ENCODE measurements around the gene IL1A.

IL1A gene

GRCh38 chr2:112821142-112821541 lies 36.8 kb upstream of the IL1A start:
- no peaks in the 10 kb centered on the region for H3K9me3 ChIP-seq (ENCODE audit: low read length)
- TF ChIP-seq CTCF (IDR thresholded peaks at IDR 0.05; ENCODE audit: low read length) (no peak), EZH2 (IDR thresholded peaks at IDR 0.05; ENCODE audit: borderline replicate concordance, low read length) (no peak)
- H3K9ac ChIP-seq (ENCODE audit: low read length): no peak overlapping the region
- H3K36me3 ChIP-seq (ENCODE audit: insufficient read depth, low read length): no peaks in the 10 kb centered on the region
- H3K27me3 ChIP-seq (ENCODE audit: insufficient read depth, low read length): no peaks in the 10 kb centered on the region
- H3K79me2 ChIP-seq (ENCODE audit: insufficient read depth, low read length): no peaks in the 10 kb centered on the region
- H3K4me1 ChIP-seq (ENCODE audit: insufficient read depth, low read length, severe bottlenecking): no peaks in the 10 kb centered on the region
- no peak overlapping the region for H3K27ac ChIP-seq (ENCODE audit: low read depth, low read length, poor library complexity, severe bottlenecking)
- H2AFZ ChIP-seq (ENCODE audit: low read length): no peak overlapping the region
- H3K9me2 ChIP-seq (ENCODE audit: low read depth, low read length): no peaks in the 10 kb centered on the region
- H3K4me2 ChIP-seq (ENCODE audit: low read length): no peak overlapping the region
- no peak overlapping the region for H3K4me3 ChIP-seq (ENCODE audit: low read depth, low read length, poor library complexity, severe bottlenecking)
- H4K20me1 ChIP-seq (ENCODE audit: insufficient read depth, low read length): no peaks in the 10 kb centered on the region
- no peaks in the 10 kb centered on the region for H3F3A ChIP-seq (ENCODE audit: insufficient read depth, low read length)

GRCh38 chr2:112820343-112820742 lies 36.0 kb upstream of the IL1A start:
- no peaks in the 10 kb centered on the region for H3K36me3 ChIP-seq (ENCODE audit: insufficient read depth, low read length)
- H3K9me3 ChIP-seq (ENCODE audit: low read length): no peaks in the 10 kb centered on the region
- H3K4me1 ChIP-seq (ENCODE audit: insufficient read depth, low read length, severe bottlenecking): no peaks in the 10 kb centered on the region
- TF ChIP-seq EZH2 (IDR thresholded peaks at IDR 0.05; ENCODE audit: borderline replicate concordance, low read length): no peak
- H3K27ac ChIP-seq (ENCODE audit: low read depth, low read length, poor library complexity, severe bottlenecking): no peak overlapping the region
- no peaks in the 10 kb centered on the region for H3K9me2 ChIP-seq (ENCODE audit: low read depth, low read length)
- no peak overlapping the region for H2AFZ ChIP-seq (ENCODE audit: low read length)
- no peaks in the 10 kb centered on the region for H3K27me3 ChIP-seq (ENCODE audit: insufficient read depth, low read length)
- H3K79me2 ChIP-seq (ENCODE audit: insufficient read depth, low read length): no peaks in the 10 kb centered on the region
- no peak overlapping the region for H3K9ac ChIP-seq (ENCODE audit: low read length)
- H3K4me2 ChIP-seq (ENCODE audit: low read length): no peak overlapping the region
- no peaks in the 10 kb centered on the region for H3F3A ChIP-seq (ENCODE audit: insufficient read depth, low read length)
- H4K20me1 ChIP-seq (ENCODE audit: insufficient read depth, low read length): no peaks in the 10 kb centered on the region
- no peak overlapping the region for H3K4me3 ChIP-seq (ENCODE audit: low read depth, low read length, poor library complexity, severe bottlenecking)

- no peaks in the 10 kb centered on the region for H3K9me2 ChIP-seq (ENCODE audit: low read depth, low read length)
- no peaks in the 10 kb centered on the region for H3K9me3 ChIP-seq (ENCODE audit: low read length)
- no peaks in the 10 kb centered on the region for H4K20me1 ChIP-seq (ENCODE audit: insufficient read depth, low read length)
- no peaks in the 10 kb centered on the region for H3K4me1 ChIP-seq (ENCODE audit: insufficient read depth, low read length, severe bottlenecking)
- H3K79me2 ChIP-seq (ENCODE audit: insufficient read depth, low read length): no peaks in the 10 kb centered on the region
- no peak overlapping the region for H3K4me3 ChIP-seq (ENCODE audit: low read depth, low read length, poor library complexity, severe bottlenecking)
- H3K4me2 ChIP-seq (ENCODE audit: low read length): no peak overlapping the region
- no peak overlapping the region for H3K27ac ChIP-seq (ENCODE audit: low read depth, low read length, poor library complexity, severe bottlenecking)
- no peak overlapping the region for H3K9ac ChIP-seq (ENCODE audit: low read length)
- H3K36me3 ChIP-seq (ENCODE audit: insufficient read depth, low read length): no peaks in the 10 kb centered on the region
- TF ChIP-seq EZH2 (IDR thresholded peaks at IDR 0.05; ENCODE audit: borderline replicate concordance, low read length): no peak
- no peak for TF ChIP-seq CTCF (IDR thresholded peaks at IDR 0.05; ENCODE audit: low read length)
- H2AFZ ChIP-seq (ENCODE audit: low read length): no peak overlapping the region
- H3K27me3 ChIP-seq (ENCODE audit: insufficient read depth, low read length): no peaks in the 10 kb centered on the region
- no peaks in the 10 kb centered on the region for H3F3A ChIP-seq (ENCODE audit: insufficient read depth, low read length)
Measured at GRCh38 chr2:112819081-112819480, 34.8 kb upstream of the IL1A start.

GRCh38 chr2:112818094-112818902 lies 34.0 kb upstream of the IL1A start:
- Histone ChIP-seq H2AFZ (ENCODE audit: low read length) (no peak overlapping the region), H3K9me2 (ENCODE audit: low read depth, low read length) (no peaks in the 10 kb centered on the region), H3K36me3 (ENCODE audit: insufficient read depth, low read length) (no peaks in the 10 kb centered on the region), H3K4me3 (ENCODE audit: low read depth, low read length, poor library complexity, severe bottlenecking) (no peak overlapping the region), H3K79me2 (ENCODE audit: insufficient read depth, low read length) (no peaks in the 10 kb centered on the region), H4K20me1 (ENCODE audit: insufficient read depth, low read length) (no peaks in the 10 kb centered on the region), H3K27ac (ENCODE audit: low read depth, low read length, poor library complexity, severe bottlenecking) (no peak overlapping the region), H3K9ac (ENCODE audit: low read length) (no peak overlapping the region), H3K4me2 (ENCODE audit: low read length) (no peak overlapping the region), H3K4me1 (ENCODE audit: insufficient read depth, low read length, severe bottlenecking) (no peaks in the 10 kb centered on the region), H3K9me3 (ENCODE audit: low read length) (no peaks in the 10 kb centered on the region), H3F3A (ENCODE audit: insufficient read depth, low read length) (no peaks in the 10 kb centered on the region), H3K27me3 (ENCODE audit: insufficient read depth, low read length) (no peaks in the 10 kb centered on the region)
- TF ChIP-seq EZH2 (IDR thresholded peaks at IDR 0.05; ENCODE audit: borderline replicate concordance, low read length) (no peak), CTCF (IDR thresholded peaks at IDR 0.05; ENCODE audit: low read length) (no peak)

Data from OCI-LY1 (cell line).